Ascending aorta (tissue), 2 donors: ENCODE results near the gene CD300A. TPM values are rescaled to one million over a fixed set of nuclear protein-coding genes. Genes with fewer than 3 reads are reported as not detected.

Experiments
- DNase-seq, 2 donors: peaks; one replicate each; pipeline ENCODE4 v3.0.0-alpha.2; 2019; ENCODE audit warnings: low spot score in 2 of 2
- H3K27ac ChIP-seq, 2 donors: fragments of 200-600 bp; sonication (generic); one replicate each; pipeline ENCODE4 v1.5.1; 2016 to 2017; ENCODE audit warnings: mild to moderate bottlenecking in 1 of 2
- H3K27me3 ChIP-seq: fragments of 200-600 bp; sonication (generic); one replicate; pipeline ENCODE4 v1.5.1; 2017
- H3K36me3 ChIP-seq, 2 donors: fragments of 200-600 bp; sonication (generic); one replicate each; pipeline ENCODE4 v1.5.1; 2016
- H3K4me1 ChIP-seq, 2 donors: fragments of 200-600 bp; sonication (generic); one replicate each; pipeline ENCODE4 v1.5.1; 2016 to 2017; ENCODE audit warnings: mild to moderate bottlenecking in 1 of 2
- H3K4me3 ChIP-seq, 2 donors: fragments of 200-600 bp; sonication (generic); one replicate each; pipeline ENCODE4 v1.5.1; 2016 to 2017; ENCODE audit warnings: mild to moderate bottlenecking in 1 of 2
- H3K9me3 ChIP-seq, 2 donors: fragments of 200-600 bp; sonication (generic); one replicate each; pipeline ENCODE4 v1.5.1; 2016
- CTCF ChIP-seq, 3 experiments: fragments of 200-600 bp in 2 of 3; fragments of 450-650 bp in 1 of 3; sonication (generic) in 2 of 3; IDR thresholded peaks; one replicate each; pipeline ENCODE4 v1.5.1; 2016 to 2019; ENCODE audit warnings: antibody characterized with exemption in 3 of 3, mild to moderate bottlenecking in 1 of 3, moderate library complexity in 1 of 3
- intact Hi-C: fragments of 100-400 bp; cut with DNase I; formaldehyde crosslinking; loops from one replicate; pipeline ENCODE4 v1.15.1; 2023
- total RNA-seq: library from RNA; depleted of rRNA; stranded (reverse); fragments of >200 nt; gene quantifications from one replicate; pipeline ENCODE4 v1.1.0, GENCODE V29; 2016

The CD300A gene
- total RNA-seq, 1 donor from 2014 or later: 21.9 TPM

GRCh38 chr17:74457820-74458166 lies 8.6 kb upstream of the CD300A start:
- Histone ChIP-seq H3K27me3 (no peaks in the 10 kb centered on the region), H3K36me3 (no peaks in the 10 kb centered on the region), H3K9me3 (no peaks in the 10 kb centered on the region), H3K27ac (no peak overlapping the region), H3K4me1 (peaks cover 17% of the 10 kb centered on the region in 2 donors), H3K4me3 (no peak overlapping the region)
- TF ChIP-seq CTCF (IDR thresholded peaks at IDR 0.05): no peak
- intact Hi-C loops: loop anchor here (1.0 to 10.0 kb wide), 4 partner anchors 36 to 813 kb away; partner anchors contain the start of gene SDK2
- no peak for DNase-seq

GRCh38 chr17:74458835-74459234 lies 7.6 kb upstream of the CD300A start:
- Histone ChIP-seq H3K27me3 (no peaks in the 10 kb centered on the region), H3K9me3 (no peaks in the 10 kb centered on the region), H3K4me1 (peaks cover 7 to 8% of the 10 kb centered on the region in 2 donors), H3K27ac (no peak overlapping the region), H3K36me3 (no peaks in the 10 kb centered on the region), H3K4me3 (no peak overlapping the region)
- no peak for DNase-seq
- no peak for TF ChIP-seq CTCF (IDR thresholded peaks at IDR 0.05)
- intact Hi-C loops: loop anchor here (10.0 kb wide), 1 partner anchor 814 kb away; the partner anchor contains the start of gene SDK2

GRCh38 chr17:74459622-74460021 lies 6.8 kb upstream of the CD300A start:
- Histone ChIP-seq H3K36me3 (no peaks in the 10 kb centered on the region), H3K9me3 (no peaks in the 10 kb centered on the region), H3K4me1 (peaks cover 3 to 5% of the 10 kb centered on the region in 2 donors), H3K27ac (no peak overlapping the region), H3K27me3 (no peaks in the 10 kb centered on the region), H3K4me3 (no peak overlapping the region)
- TF ChIP-seq CTCF (IDR thresholded peaks at IDR 0.05): no peak
- DNase-seq: no peak
- intact Hi-C loops: loop anchor here (10.0 kb wide), 1 partner anchor 815 kb away; the partner anchor contains the start of gene SDK2

GRCh38 chr17:74460241-74460640 lies 6.2 kb upstream of the CD300A start:
- no peak for TF ChIP-seq CTCF (IDR thresholded peaks at IDR 0.05)
- Histone ChIP-seq H3K4me1 (peaks cover 0 to 3% of the 10 kb centered on the region in 2 donors), H3K27ac (no peak overlapping the region), H3K27me3 (no peaks in the 10 kb centered on the region), H3K4me3 (no peak overlapping the region), H3K9me3 (no peaks in the 10 kb centered on the region), H3K36me3 (no peaks in the 10 kb centered on the region)
- intact Hi-C loops: no loop called here
- no peak for DNase-seq

GRCh38 chr17:74460996-74461395 lies 5.4 kb upstream of the CD300A start:
- intact Hi-C loops: no loop called here
- Histone ChIP-seq H3K27me3 (no peaks in the 10 kb centered on the region), H3K36me3 (no peaks in the 10 kb centered on the region), H3K4me1 (peaks cover 0 to 3% of the 10 kb centered on the region in 2 donors), H3K4me3 (no peak overlapping the region), H3K27ac (no peak overlapping the region), H3K9me3 (no peaks in the 10 kb centered on the region)
- no peak for TF ChIP-seq CTCF (IDR thresholded peaks at IDR 0.05)
- no peak for DNase-seq

- Histone ChIP-seq H3K27me3 (no peaks in the 10 kb centered on the region), H3K27ac (no peak overlapping the region), H3K4me1 (peaks cover 0 to 3% of the 10 kb centered on the region in 2 donors), H3K4me3 (no peak overlapping the region), H3K36me3 (no peaks in the 10 kb centered on the region), H3K9me3 (no peaks in the 10 kb centered on the region)
- intact Hi-C loops: no loop called here
- no peak for TF ChIP-seq CTCF (IDR thresholded peaks at IDR 0.05)
- DNase-seq: no peak
Measured at GRCh38 chr17:74461611-74462010, 4.8 kb upstream of the CD300A start.
